Bronchial epithelial cell (primary cell): ENCODE results near the gene NFX1. TPM values are rescaled to one million over a fixed set of nuclear protein-coding genes. Genes with fewer than 3 reads are reported as not detected.
"Not testable (repeated sequence)": the region's sequence is repeated elsewhere in the genome, so short reads cannot be mapped to it uniquely, and the experiment has no call there.

Source experiments
- DNase-seq: peaks from one replicate; pipeline ENCODE4 v3.0.0-alpha.2; 2010; ENCODE audit warnings: low read depth
- FAIRE-seq: peaks from 2 replicates; lab custom pipeline; 2011; peaks lifted over from hg19 to GRCh38; lab: Jason Lieb, UNC
- H3K27me3 ChIP-seq: 2 replicates; pipeline ENCODE4 v1.5.1; 2011; ENCODE audit warnings: low read length; ENCODE audit not compliant: control insufficient read depth, insufficient read depth
- H3K36me3 ChIP-seq: 2 replicates; pipeline ENCODE4 v1.5.1; 2011; ENCODE audit warnings: low read length; ENCODE audit not compliant: control insufficient read depth, insufficient read depth
- H3K4me3 ChIP-seq: 2 replicates; pipeline ENCODE4 v1.5.1; 2011; ENCODE audit warnings: mild to moderate bottlenecking, low read depth, low read length, control low read depth
- total RNA-seq: library from RNA; depleted of rRNA; stranded (reverse); fragments of >200 nt; gene quantifications from 2 replicates; pipeline ENCODE4 v1.2.1, GENCODE V29; 2014
- TF ChIP-seq, protein P1 (sequence below): IDR thresholded peaks from 2 replicates; pipeline ENCODE4 v1.5.1; 2011; ENCODE audit warnings: mild to moderate bottlenecking, moderate library complexity, low read length, control low read depth, inconsistent platforms; ENCODE audit not compliant: insufficient read depth, severe bottlenecking

The NFX1 gene
- total RNA-seq, 1 donor from 2014 or later, result 19.2 TPM

DNA sequence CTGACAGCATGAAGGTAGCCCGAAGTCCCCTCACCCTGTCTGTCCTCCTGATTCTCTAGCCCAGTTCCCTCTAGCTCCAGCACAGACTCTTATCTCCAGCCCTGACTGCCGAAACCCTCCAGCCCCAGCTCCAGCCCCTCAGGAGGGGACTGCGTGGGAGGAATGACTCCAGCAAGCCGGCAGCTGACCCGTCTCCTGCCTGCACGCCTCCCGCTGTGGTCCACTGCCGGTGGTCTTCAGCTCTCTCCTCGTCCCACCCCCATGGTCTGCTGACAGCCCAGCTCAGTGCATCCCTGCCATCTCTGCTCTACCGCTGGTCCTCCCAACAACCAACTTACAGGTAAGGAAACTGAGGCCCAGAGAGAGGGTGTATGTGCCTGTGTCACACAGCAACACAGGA is 111.5 kb downstream of the NFX1 start:
- not testable (repeated sequence) for H3K27me3 ChIP-seq, H3K4me3 ChIP-seq, H3K36me3 ChIP-seq, FAIRE-seq, DNase-seq

DNA sequence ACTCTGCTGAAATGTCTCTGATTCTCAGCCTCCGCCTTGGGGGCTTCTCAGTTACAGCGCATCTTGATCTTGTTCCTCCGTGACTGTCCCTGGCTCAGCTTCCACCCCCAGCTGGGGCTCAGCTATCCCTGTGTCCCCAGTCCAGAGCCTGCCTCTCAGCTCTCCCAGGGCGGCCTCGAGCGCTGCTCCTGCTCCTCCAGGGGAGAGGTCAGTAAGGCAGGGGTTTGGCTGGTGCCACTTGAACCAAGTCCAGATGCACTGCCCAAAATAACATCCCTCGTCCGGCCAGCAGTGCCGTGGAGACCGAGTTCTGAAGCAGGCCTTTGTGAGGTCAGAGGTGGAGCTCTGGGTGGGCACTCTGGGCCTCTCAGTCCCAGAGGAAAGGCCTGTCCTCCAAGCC is 112.1 kb downstream of the NFX1 start, which contains the start of gene AQP7:
TSS of gene AQP7 (minus strand) at position 198 of the 400 bp plus-strand sequence. CDS start 1,306 bp downstream, outside the sequence.
- FAIRE-seq, DNase-seq, H3K4me3 ChIP-seq, H3K36me3 ChIP-seq, H3K27me3 ChIP-seq: not testable (repeated sequence)

DNA sequence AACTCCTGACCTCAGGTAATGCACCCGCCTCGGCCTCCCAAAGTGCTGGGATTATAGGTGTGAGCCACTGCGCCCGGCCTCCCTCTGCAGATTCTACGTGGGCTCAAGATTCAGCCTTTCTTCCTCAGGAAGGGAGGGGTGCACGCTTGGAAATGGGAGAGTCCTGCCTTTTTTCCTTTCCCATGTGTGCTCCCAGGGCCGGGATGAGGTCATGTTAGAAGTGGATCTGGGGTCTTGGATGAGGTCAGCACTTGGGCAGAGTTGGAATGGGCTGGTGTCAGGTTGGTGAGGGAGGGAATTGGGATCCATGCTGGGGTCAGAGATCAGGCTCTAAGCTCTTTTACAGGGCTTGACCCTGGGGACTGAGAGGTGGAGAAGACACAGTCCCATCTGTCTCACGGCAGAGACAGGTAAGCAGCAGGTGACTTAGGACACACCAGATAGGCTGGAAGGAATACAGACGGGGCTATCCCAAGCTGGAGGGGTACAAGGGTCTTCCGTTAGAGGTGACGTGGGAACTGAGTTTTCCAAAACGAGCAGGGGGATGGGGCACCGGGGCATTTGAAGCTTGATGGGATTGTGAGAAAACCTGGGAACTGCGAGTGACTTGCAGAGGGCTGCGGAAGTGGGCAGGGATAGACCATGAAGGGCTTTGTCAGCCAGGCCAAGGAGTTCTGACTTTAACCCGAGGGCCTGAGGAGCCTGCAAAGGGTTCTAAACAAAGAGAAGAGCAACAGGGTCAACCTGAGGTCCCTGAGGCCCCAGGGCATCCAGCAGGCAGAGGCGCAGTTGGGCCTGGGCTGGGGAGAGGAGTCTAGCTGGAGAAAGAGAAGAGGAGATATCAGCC is 113.8 kb downstream of the NFX1 start:
- DNase-seq (no peak), FAIRE-seq (no peak)
- H3K27me3 ChIP-seq, result no peaks in the 10 kb centered on the region
- TF ChIP-seq, protein P1, sequence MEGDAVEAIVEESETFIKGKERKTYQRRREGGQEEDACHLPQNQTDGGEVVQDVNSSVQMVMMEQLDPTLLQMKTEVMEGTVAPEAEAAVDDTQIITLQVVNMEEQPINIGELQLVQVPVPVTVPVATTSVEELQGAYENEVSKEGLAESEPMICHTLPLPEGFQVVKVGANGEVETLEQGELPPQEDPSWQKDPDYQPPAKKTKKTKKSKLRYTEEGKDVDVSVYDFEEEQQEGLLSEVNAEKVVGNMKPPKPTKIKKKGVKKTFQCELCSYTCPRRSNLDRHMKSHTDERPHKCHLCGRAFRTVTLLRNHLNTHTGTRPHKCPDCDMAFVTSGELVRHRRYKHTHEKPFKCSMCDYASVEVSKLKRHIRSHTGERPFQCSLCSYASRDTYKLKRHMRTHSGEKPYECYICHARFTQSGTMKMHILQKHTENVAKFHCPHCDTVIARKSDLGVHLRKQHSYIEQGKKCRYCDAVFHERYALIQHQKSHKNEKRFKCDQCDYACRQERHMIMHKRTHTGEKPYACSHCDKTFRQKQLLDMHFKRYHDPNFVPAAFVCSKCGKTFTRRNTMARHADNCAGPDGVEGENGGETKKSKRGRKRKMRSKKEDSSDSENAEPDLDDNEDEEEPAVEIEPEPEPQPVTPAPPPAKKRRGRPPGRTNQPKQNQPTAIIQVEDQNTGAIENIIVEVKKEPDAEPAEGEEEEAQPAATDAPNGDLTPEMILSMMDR, result no peak
- no peak overlapping the region for H3K4me3 ChIP-seq
- H3K36me3 ChIP-seq, result no peaks in the 10 kb centered on the region

DNA sequence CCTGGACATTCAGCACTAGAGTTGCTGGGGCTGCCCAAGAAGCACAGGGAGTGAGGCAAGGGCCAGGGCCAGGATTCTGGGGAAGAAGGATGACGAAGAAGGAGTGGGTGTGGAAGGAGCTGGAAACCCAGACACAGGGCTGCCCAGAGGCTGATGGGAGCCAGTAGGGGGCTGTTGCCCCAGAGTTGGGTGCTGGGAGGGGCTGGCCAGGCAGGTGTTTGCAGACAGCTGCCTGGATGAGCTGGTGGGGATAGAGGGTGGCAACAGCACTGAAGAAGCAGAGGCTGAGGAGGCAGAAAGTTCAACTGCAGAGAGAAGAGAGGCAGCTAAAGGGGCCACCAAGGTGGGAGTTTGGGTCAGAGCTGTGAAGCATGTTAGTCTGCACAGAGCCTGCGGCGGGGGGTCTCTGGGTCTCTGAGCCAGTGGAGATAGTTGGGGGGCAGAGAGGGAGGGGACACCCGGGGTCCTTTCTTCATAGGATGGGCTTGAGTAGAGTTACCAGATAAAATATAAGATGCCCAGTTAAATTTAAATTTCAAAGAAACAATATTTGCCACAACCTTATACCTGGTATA is 114.6 kb downstream of the NFX1 start:
- H3K27me3 ChIP-seq, result no peaks in the 10 kb centered on the region
- DNase-seq (peak; percentile 39), FAIRE-seq (no peak)
- H3K4me3 ChIP-seq, result no peak overlapping the region
- TF ChIP-seq, protein P1, result peak; percentile 10
- H3K36me3 ChIP-seq, result no peaks in the 10 kb centered on the region

DNA sequence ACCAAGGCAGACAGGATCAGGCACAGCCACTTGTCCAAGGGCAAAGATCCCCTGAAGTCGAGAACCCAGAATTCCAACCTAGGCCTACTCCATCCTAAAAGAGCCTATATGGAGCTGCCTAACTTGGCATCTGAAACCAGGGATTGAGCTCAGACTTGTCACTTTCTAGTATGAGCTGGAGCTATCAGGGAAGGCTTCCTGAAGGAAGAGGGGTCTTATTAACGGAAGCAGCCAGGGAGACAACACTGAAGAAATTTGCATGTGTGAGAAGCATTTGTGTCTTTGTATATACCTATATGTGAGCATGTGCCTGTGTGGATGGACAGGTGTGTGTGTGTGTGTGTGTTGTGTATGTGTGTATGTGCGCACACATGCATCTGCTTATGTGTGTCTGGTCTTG is 116.7 kb downstream of the NFX1 start:
- TF ChIP-seq, protein P1, result no peak
- FAIRE-seq (no peak), DNase-seq (no peak)
- Histone ChIP-seq H3K4me3 (no peak overlapping the region), H3K36me3 (no peaks in the 10 kb centered on the region), H3K27me3 (no peaks in the 10 kb centered on the region)

DNA sequence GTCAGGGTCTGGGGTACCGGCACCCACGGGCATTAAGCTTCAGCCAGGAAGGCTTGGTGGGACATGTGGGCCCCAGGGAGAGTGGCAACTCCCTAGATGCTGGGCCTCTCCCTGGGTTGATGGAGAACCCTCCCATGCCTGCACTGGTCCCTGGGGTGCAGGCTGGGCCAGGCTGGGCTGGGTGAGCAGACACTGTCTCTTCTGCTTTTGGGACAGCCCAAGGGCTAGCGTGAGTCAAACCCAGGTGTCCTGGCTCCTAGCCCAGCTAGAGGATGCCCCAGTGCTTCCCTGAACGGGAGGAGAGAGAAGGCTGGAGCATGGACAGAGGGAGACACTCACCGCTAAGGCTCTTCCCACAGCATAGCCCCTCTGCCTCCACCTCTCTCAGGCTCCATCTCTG is 117.8 kb downstream of the NFX1 start:
- FAIRE-seq (peak; percentile 86), DNase-seq (peak; percentile 61)
- Histone ChIP-seq H3K27me3 (no peaks in the 10 kb centered on the region), H3K36me3 (no peaks in the 10 kb centered on the region), H3K4me3 (no peak overlapping the region)
- TF ChIP-seq, protein P1, result no peak
